Measurements from ENCODE around the gene RXRA. TPM values are rescaled to one million over a fixed set of nuclear protein-coding genes. Genes with fewer than 3 reads are reported as not detected.
A peak's percentile ranks its signal among the peaks of the same experiment; 100 is the strongest.

Gene RXRA
- total RNA-seq, 1 experiment from 2014 or later = 29.9 TPM

- TF ChIP-seq, protein P1, sequence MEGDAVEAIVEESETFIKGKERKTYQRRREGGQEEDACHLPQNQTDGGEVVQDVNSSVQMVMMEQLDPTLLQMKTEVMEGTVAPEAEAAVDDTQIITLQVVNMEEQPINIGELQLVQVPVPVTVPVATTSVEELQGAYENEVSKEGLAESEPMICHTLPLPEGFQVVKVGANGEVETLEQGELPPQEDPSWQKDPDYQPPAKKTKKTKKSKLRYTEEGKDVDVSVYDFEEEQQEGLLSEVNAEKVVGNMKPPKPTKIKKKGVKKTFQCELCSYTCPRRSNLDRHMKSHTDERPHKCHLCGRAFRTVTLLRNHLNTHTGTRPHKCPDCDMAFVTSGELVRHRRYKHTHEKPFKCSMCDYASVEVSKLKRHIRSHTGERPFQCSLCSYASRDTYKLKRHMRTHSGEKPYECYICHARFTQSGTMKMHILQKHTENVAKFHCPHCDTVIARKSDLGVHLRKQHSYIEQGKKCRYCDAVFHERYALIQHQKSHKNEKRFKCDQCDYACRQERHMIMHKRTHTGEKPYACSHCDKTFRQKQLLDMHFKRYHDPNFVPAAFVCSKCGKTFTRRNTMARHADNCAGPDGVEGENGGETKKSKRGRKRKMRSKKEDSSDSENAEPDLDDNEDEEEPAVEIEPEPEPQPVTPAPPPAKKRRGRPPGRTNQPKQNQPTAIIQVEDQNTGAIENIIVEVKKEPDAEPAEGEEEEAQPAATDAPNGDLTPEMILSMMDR (conservative IDR thresholded peaks at IDR 0.05) = no peak
- Mint-ChIP-seq H3K4me3 (no peak overlapping the region), H3K36me3 (ENCODE audit: insufficient read depth in 1 of 3, low read depth in 3 of 3) (peaks cover 0 to 10% (median 9%) of the 10 kb centered on the region in 3 experiments; a peak in 4 of 7 replicates), H3K27ac (peak overlapping the region in 1 of 3 experiments; percentile 57; a peak in 2 of 7 replicates), H3K4me1 (0 out of 4 replicates have a peak, but pooled peaks cover 0 to 3% of the 10 kb centered on the region in 2 experiments), H3K27me3 (ENCODE audit: low read depth) (no peaks in the 10 kb centered on the region), H3K9me3 (no peaks in the 10 kb centered on the region)
- Histone ChIP-seq H3K27me3 (ENCODE audit: insufficient read depth, low read length) (no peaks in the 10 kb centered on the region), H2BK120ac (ENCODE audit: low read depth, low read length, poor library complexity, severe bottlenecking) (no peak overlapping the region), H2BK15ac (ENCODE audit: low read depth, low read length) (no peak overlapping the region), H2BK12ac (ENCODE audit: insufficient read length, low read depth, low read length) (no peak overlapping the region), H4K5ac (ENCODE audit: insufficient read length, low read depth, low read length) (no peak overlapping the region), H3K4me2 (ENCODE audit: insufficient read depth, insufficient read length, low read length) (no peak overlapping the region), H4K91ac (ENCODE audit: insufficient read length, low read depth, low read length) (no peak overlapping the region), H2AFZ (ENCODE audit: low read length) (no peak overlapping the region), H3K9me3 (ENCODE audit: control insufficient read depth, low read depth, low read length) (no peaks in the 10 kb centered on the region), H2AK5ac (ENCODE audit: insufficient read length, low read length) (no peak overlapping the region), H2BK20ac (ENCODE audit: low read depth, low read length, poor library complexity, severe bottlenecking) (no peak overlapping the region), H3K4ac (ENCODE audit: low read depth, low read length) (no peak overlapping the region), H3K23me2 (ENCODE audit: insufficient read length, low read depth, low read length, poor library complexity, severe bottlenecking) (no peaks in the 10 kb centered on the region), H3K56ac (ENCODE audit: insufficient read length, low read depth, low read length) (no peak overlapping the region), H3K14ac (ENCODE audit: insufficient read depth, low read length) (no peak overlapping the region), H3K18ac (ENCODE audit: insufficient read length, low read depth, low read length) (no peak overlapping the region), H4K8ac (replicated peaks; ENCODE audit: insufficient read length, low read depth, low read length) (no peak overlapping the region), H3K23ac (ENCODE audit: insufficient read length, low read depth, low read length) (no peak overlapping the region), H3K79me1 (ENCODE audit: insufficient read depth, low read depth, low read length, poor library complexity, severe bottlenecking) (no peaks in the 10 kb centered on the region), H3K79me2 (ENCODE audit: insufficient read depth, low read length) (no peaks in the 10 kb centered on the region), H3K9ac (ENCODE audit: extremely low read depth, insufficient read length, low read length) (no peak overlapping the region), H3T11ph (ENCODE audit: low read length) (no peak overlapping the region), H2BK5ac (ENCODE audit: insufficient read length, low read length) (no peak overlapping the region), H4K20me1 (ENCODE audit: control insufficient read depth, insufficient read depth, insufficient read length) (no peaks in the 10 kb centered on the region), H3K27ac (ENCODE audit: insufficient read length, low read depth, low read length) (no peak overlapping the region), H3K4me1 (ENCODE audit: insufficient read depth, low read length) (no peaks in the 10 kb centered on the region)
- WGBS (ENCODE audit: extremely low coverage, insufficient read length, low lambda C conversion rate) = no CpG with 5 or more reads among the region's 12 CpGs
- no peak for DNase-seq
Observed at GRCh38 chr9:134436379-134436762, 110.1 kb downstream of the RXRA start.
